H9 (cell line): ENCODE data around the gene USP21. TPM values are rescaled to one million over a fixed set of nuclear protein-coding genes. Genes with fewer than 3 reads are reported as not detected.

Experiments
- DNase-seq: peaks from one replicate; pipeline ENCODE4 v3.0.0-alpha.2; 2017
- H2AFZ ChIP-seq: one replicate; pipeline ENCODE4 v1.6.1; 2013; ENCODE audit warnings: mild to moderate bottlenecking, low read length, control low read depth, moderate library complexity
- H2AK5ac ChIP-seq: 2 replicates; pipeline ENCODE4 v1.6.1; 2013; ENCODE audit warnings: low read length, control low read depth, mixed read lengths; ENCODE audit not compliant: insufficient read length
- H2BK120ac ChIP-seq: one replicate; pipeline ENCODE4 v1.6.1; 2013; ENCODE audit warnings: low read depth, mild to moderate bottlenecking, low read length, control low read depth, inconsistent platforms; ENCODE audit not compliant: poor library complexity, severe bottlenecking
- H2BK12ac ChIP-seq: 2 replicates; pipeline ENCODE4 v1.6.1; 2013; ENCODE audit warnings: low read length, control low read depth, mixed read lengths, low read depth; ENCODE audit not compliant: insufficient read length
- H2BK15ac ChIP-seq: 2 replicates; pipeline ENCODE4 v1.6.1; 2013; ENCODE audit warnings: low read depth, low read length, control low read depth
- H2BK20ac ChIP-seq: one replicate; pipeline ENCODE4 v1.6.1; 2013; ENCODE audit warnings: low read depth, mild to moderate bottlenecking, low read length, control low read depth, inconsistent platforms; ENCODE audit not compliant: poor library complexity, severe bottlenecking
- H2BK5ac ChIP-seq: 2 replicates; pipeline ENCODE4 v1.6.1; 2013; ENCODE audit warnings: low read length, control low read depth, mixed read lengths; ENCODE audit not compliant: insufficient read length
- H3K14ac ChIP-seq: 2 replicates; pipeline ENCODE4 v1.6.1; 2013; ENCODE audit warnings: low read length, control low read depth; ENCODE audit not compliant: insufficient read depth
- H3K18ac ChIP-seq: 2 replicates; pipeline ENCODE4 v1.6.1; 2013; ENCODE audit warnings: low read depth, mild to moderate bottlenecking, mixed read lengths, low read length, control low read depth; ENCODE audit not compliant: insufficient read length
- H3K23ac ChIP-seq: 2 replicates; pipeline ENCODE4 v1.6.1; 2013; ENCODE audit warnings: low read length, control low read depth, mixed read lengths, low read depth; ENCODE audit not compliant: insufficient read length
- H3K23me2 ChIP-seq: 2 replicates; pipeline ENCODE4 v1.6.1; 2013; ENCODE audit warnings: low read depth, mild to moderate bottlenecking, mixed read lengths, low read length, control low read depth; ENCODE audit not compliant: insufficient read length, poor library complexity, severe bottlenecking
- H3K27ac ChIP-seq: 2 replicates; pipeline ENCODE4 v1.5.1; 2013; ENCODE audit warnings: low read length, control low read depth, mixed read lengths, low read depth; ENCODE audit not compliant: insufficient read length
- H3K27me3 ChIP-seq: 2 replicates; pipeline ENCODE4 v1.6.1; 2013; ENCODE audit warnings: low read length, control low read depth, inconsistent platforms; ENCODE audit not compliant: insufficient read depth
- H3K4ac ChIP-seq: 2 replicates; pipeline ENCODE4 v1.6.1; 2013; ENCODE audit warnings: low read depth, mild to moderate bottlenecking, control low read depth, inconsistent platforms, low read length, moderate library complexity
- H3K4me1 ChIP-seq: 2 replicates; pipeline ENCODE4 v1.6.1; 2013; ENCODE audit warnings: low read length, control low read depth, inconsistent platforms; ENCODE audit not compliant: insufficient read depth
- H3K4me2 ChIP-seq: 2 replicates; pipeline ENCODE4 v1.6.1; 2013; ENCODE audit warnings: low read length, control low read depth, mixed read lengths; ENCODE audit not compliant: insufficient read length, insufficient read depth
- H3K56ac ChIP-seq: 2 replicates; pipeline ENCODE4 v1.6.1; 2013; ENCODE audit warnings: low read depth, mild to moderate bottlenecking, mixed read lengths, low read length, control low read depth; ENCODE audit not compliant: insufficient read length
- H3K79me1 ChIP-seq: 2 replicates; pipeline ENCODE4 v1.6.1; 2013; ENCODE audit warnings: low read depth, mild to moderate bottlenecking, moderate library complexity, low read length, control low read depth, inconsistent platforms; ENCODE audit not compliant: insufficient read depth, poor library complexity, severe bottlenecking
- H3K79me2 ChIP-seq: 2 replicates; pipeline ENCODE4 v1.6.1; 2013; ENCODE audit warnings: low read length, control low read depth, inconsistent platforms; ENCODE audit not compliant: insufficient read depth
- H3K9ac ChIP-seq: 2 replicates; pipeline ENCODE4 v1.6.1; 2013; ENCODE audit warnings: low read length, control low read depth, mixed read lengths; ENCODE audit not compliant: insufficient read length; ENCODE audit errors: extremely low read depth
- H3K9me3 ChIP-seq: one replicate; pipeline ENCODE4 v1.6.1; 2013; ENCODE audit warnings: low read depth, low read length, inconsistent platforms; ENCODE audit not compliant: control insufficient read depth
- H3T11ph ChIP-seq: one replicate; pipeline ENCODE4 v1.6.1; 2013; ENCODE audit warnings: mild to moderate bottlenecking, low read length, control low read depth, inconsistent platforms
- H4K20me1 ChIP-seq: one replicate; pipeline ENCODE4 v1.6.1; 2013; ENCODE audit not compliant: control insufficient read depth, insufficient read length, insufficient read depth
- H4K5ac ChIP-seq: 2 replicates; pipeline ENCODE4 v1.6.1; 2013; ENCODE audit warnings: low read depth, mild to moderate bottlenecking, mixed read lengths, low read length, control low read depth; ENCODE audit not compliant: insufficient read length
- H4K8ac ChIP-seq: replicated peaks from 2 replicates; pipeline ENCODE4 v1.6.1; 2013; ENCODE audit warnings: low read length, control low read depth, mixed read lengths, low read depth; ENCODE audit not compliant: insufficient read length
- H4K91ac ChIP-seq: 2 replicates; pipeline ENCODE4 v1.6.1; 2013; ENCODE audit warnings: low read depth, mild to moderate bottlenecking, moderate library complexity, mixed read lengths, low read length, control low read depth; ENCODE audit not compliant: insufficient read length
- H3K27ac Mint-ChIP-seq, 3 experiments: 2 replicates in 2 of 3; 3 replicates in 1 of 3; pipeline ENCODE4 v1.8.0; 2020 to 2021; ENCODE audit warnings: mixed read lengths in 3 of 3, mild to moderate bottlenecking in 1 of 3, moderate library complexity in 1 of 3
- H3K27me3 Mint-ChIP-seq: 2 replicates; pipeline ENCODE4 v1.8.0; 2021; ENCODE audit warnings: low read depth, mild to moderate bottlenecking, moderate library complexity, mixed read lengths
- H3K36me3 Mint-ChIP-seq, 3 experiments: 2 replicates in 2 of 3; 3 replicates in 1 of 3; pipeline ENCODE4 v1.8.0; 2020 to 2021; ENCODE audit warnings: low read depth in 3 of 3, mixed read lengths in 3 of 3; ENCODE audit not compliant: insufficient read depth in 1 of 3
- H3K4me1 Mint-ChIP-seq, 2 experiments: 2 replicates each; pipeline ENCODE4 v1.8.0; 2020; ENCODE audit warnings: mixed read lengths in 2 of 2
- H3K4me3 Mint-ChIP-seq, 2 experiments: 2 replicates in 1 of 2; 3 replicates in 1 of 2; pipeline ENCODE4 v1.8.0; 2020 to 2021; ENCODE audit warnings: mild to moderate bottlenecking in 2 of 2, mixed read lengths in 2 of 2, moderate library complexity in 1 of 2
- H3K9me3 Mint-ChIP-seq, 2 experiments: 2 replicates in 1 of 2; 3 replicates in 1 of 2; pipeline ENCODE4 v1.8.0; 2020; ENCODE audit warnings: mild to moderate bottlenecking in 2 of 2, mixed read lengths in 2 of 2, moderate library complexity in 1 of 2
- CTCF ChIP-seq: fragments of 200-600 bp; sonication (generic); conservative IDR thresholded peaks from 3 replicates; pipeline ENCODE4 v1.8.0; 2021; ENCODE audit warnings: antibody characterized with exemption, mild to moderate bottlenecking
- WGBS: extraction: QIAGEN DNeasy Blood & Tissue Kit; methylation state at CpG from one replicate; pipeline ENCODE4 v1.1.7; 2013; ENCODE audit warnings: missing lambda C conversion rate, low lambda C conversion rate, mixed read lengths; ENCODE audit not compliant: insufficient read length; ENCODE audit errors: extremely low coverage; 5-methylcytosine and 5-hydroxymethylcytosine counted together
- total RNA-seq: library from RNA; stranded (reverse); gene quantifications from 2 replicates; pipeline ENCODE4 v1.2.1, GENCODE V29; 2021

Gene USP21
- total RNA-seq, 1 experiment from 2014 or later, result 17.9 TPM

GRCh38 chr1:161121042-161121650 lies 38.2 kb upstream of the USP21 start:
- H3K79me1 ChIP-seq, result no peaks in the 10 kb centered on the region
- H3K23me2 ChIP-seq, result peaks cover 9% of the 10 kb centered on the region
- no peak overlapping the region for H3K4ac ChIP-seq
- no peak overlapping the region for H2BK5ac ChIP-seq
- H2AK5ac ChIP-seq, result no peak overlapping the region
- no peak overlapping the region for H4K91ac ChIP-seq
- H4K8ac ChIP-seq, result no peak overlapping the region
- H3K9me3 ChIP-seq, result no peaks in the 10 kb centered on the region
- no peak overlapping the region for H3K23ac ChIP-seq
- H3K4me3 Mint-ChIP-seq, result no peak overlapping the region; a peak in 1 of 5 replicates
- H3K56ac ChIP-seq, result no peak overlapping the region
- no peaks in the 10 kb centered on the region for H4K20me1 ChIP-seq
- no peak for DNase-seq
- peaks cover 5% of the 10 kb centered on the region; the same call in 1 of the 2 replicates for H3K4me1 ChIP-seq
- peaks cover 18 to 24% of the 10 kb centered on the region in 2 experiments for H3K4me1 Mint-ChIP-seq
- H3K9me3 Mint-ChIP-seq, result no peaks in the 10 kb centered on the region
- no peak overlapping the region for H2BK12ac ChIP-seq
- H2BK15ac ChIP-seq, result no peak overlapping the region
- no peak overlapping the region for H3K9ac ChIP-seq
- no peak overlapping the region for H3K27ac Mint-ChIP-seq
- H2BK20ac ChIP-seq, result no peak overlapping the region
- no peak overlapping the region for H3K4me2 ChIP-seq
- no peak for TF ChIP-seq CTCF
- no peak overlapping the region for H2AFZ ChIP-seq
- H3K14ac ChIP-seq, result no peak overlapping the region
- peaks cover 2% of the 10 kb centered on the region; the same call in 1 of the 2 replicates for H3K79me2 ChIP-seq
- no CpG with 5 or more reads among the region's 3 CpGs for WGBS
- no peak overlapping the region for H4K5ac ChIP-seq
- no peak overlapping the region for H3T11ph ChIP-seq
- H3K27me3 Mint-ChIP-seq, result no peaks in the 10 kb centered on the region
- H3K27ac ChIP-seq, result no peak overlapping the region
- H3K18ac ChIP-seq, result no peak overlapping the region
- H3K27me3 ChIP-seq, result no peaks in the 10 kb centered on the region
- peaks cover 34 to 67% (median 60%) of the 10 kb centered on the region in 3 experiments; a peak in 6 of 7 replicates for H3K36me3 Mint-ChIP-seq
- H2BK120ac ChIP-seq, result no peak overlapping the region
